HEK293 (cell line): Measurements from ENCODE around the gene RHOF.

Source experiments
- CTCF ChIA-PET: fragments of 350-600 bp; formaldehyde crosslinking; extraction: SDS; loops from one replicate; lab custom pipeline; 2021; ENCODE audit warnings: antibody characterized with exemption; lab: Yijun Ruan, JAX
- POLR2A ChIA-PET: fragments of 300-600 bp; formaldehyde crosslinking; extraction: SDS; loops from one replicate; lab custom pipeline; 2020; ENCODE audit warnings: antibody characterized with exemption, inconsistent platforms; lab: Yijun Ruan, JAX
- H3K27ac ChIP-seq: fragments of 200-500 bp; sonication (Bioruptor generic); 2 replicates; pipeline ENCODE4 v1.5.1; 2014; ENCODE audit warnings: low read depth, low read length, control low read depth, inconsistent platforms; ENCODE audit errors: extremely low read depth
- H3K36me3 ChIP-seq, 2 experiments: fragments of 200-500 bp in 1 of 2; sonication (Bioruptor generic) in 1 of 2; 1 replicate in 1 of 2; 2 replicates in 1 of 2; pipeline ENCODE4 v1.5.1; 2014 to 2017; ENCODE audit warnings: inconsistent platforms in 2 of 2, low read length in 2 of 2; ENCODE audit not compliant: control insufficient read depth in 2 of 2, insufficient read depth in 1 of 2
- H3K4me1 ChIP-seq: fragments of 200-500 bp; sonication (Bioruptor generic); 2 replicates; pipeline ENCODE4 v1.5.1; 2014; ENCODE audit warnings: mild to moderate bottlenecking, low read length, inconsistent platforms; ENCODE audit not compliant: control insufficient read depth, insufficient read depth
- H3K4me3 ChIP-seq: 2 replicates; pipeline ENCODE4 v1.5.1; 2011; ENCODE audit warnings: low read depth, mild to moderate bottlenecking, control low read depth, low read length, moderate library complexity
- H3K9me3 ChIP-seq: fragments of 200-500 bp; sonication (Bioruptor generic); 2 replicates; pipeline ENCODE4 v1.5.1; 2014; ENCODE audit warnings: low read depth, low read length, inconsistent platforms; ENCODE audit not compliant: control insufficient read depth, insufficient read depth
- EGR2 ChIP-seq: fragments of 450-650 bp; formaldehyde crosslinking; IDR thresholded peaks from 2 replicates; pipeline ENCODE4 v1.5.1; 2016; ENCODE audit warnings: low read depth, missing biosample characterization, missing genetic modification characterization
- HOXA7 ChIP-seq: sonication (generic); formaldehyde crosslinking; IDR thresholded peaks from 2 replicates; pipeline ENCODE4 v1.8.1; 2022; ENCODE audit warnings: missing genetic modification reagents, borderline replicate concordance
- PATZ1 ChIP-seq: fragments of 450-650 bp; formaldehyde crosslinking; IDR thresholded peaks from 2 replicates; pipeline ENCODE4 v1.5.1; 2016; ENCODE audit warnings: missing biosample characterization, missing genetic modification characterization
- PRDM10 ChIP-seq: fragments of 450-650 bp; formaldehyde crosslinking; IDR thresholded peaks from 2 replicates; pipeline ENCODE4 v1.5.1; 2016; ENCODE audit warnings: missing biosample characterization, missing genetic modification characterization
- RBAK ChIP-seq: fragments of 450-650 bp; formaldehyde crosslinking; IDR thresholded peaks from 2 replicates; pipeline ENCODE4 v1.5.1; 2016; ENCODE audit warnings: missing biosample characterization, missing genetic modification characterization
- SCRT1 ChIP-seq: fragments of 450-650 bp; formaldehyde crosslinking; IDR thresholded peaks from 2 replicates; pipeline ENCODE4 v1.5.1; 2016; ENCODE audit warnings: missing biosample characterization, missing genetic modification characterization, borderline replicate concordance
- TCF7L2 ChIP-seq: IDR thresholded peaks from 2 replicates; pipeline ENCODE4 v1.6.1; 2011; ENCODE audit warnings: low read depth, mild to moderate bottlenecking, inconsistent platforms, low read length, moderate library complexity, borderline replicate concordance
- TRIM28 ChIP-seq: IDR thresholded peaks from 2 replicates; pipeline ENCODE4 v1.6.1; 2011; ENCODE audit warnings: low read length, control low read depth, borderline replicate concordance
- ZBTB44 ChIP-seq: fragments of 450-650 bp; IDR thresholded peaks from 2 replicates; pipeline ENCODE4 v1.5.1; 2018; ENCODE audit warnings: missing biosample characterization, mild to moderate bottlenecking, missing genetic modification characterization
- ZBTB6 ChIP-seq: fragments of 450-650 bp; formaldehyde crosslinking; IDR thresholded peaks from 2 replicates; pipeline ENCODE4 v1.5.1; 2017; ENCODE audit warnings: missing biosample characterization, missing genetic modification characterization
- ZNF10 ChIP-seq: fragments of 450-650 bp; formaldehyde crosslinking; IDR thresholded peaks from 2 replicates; pipeline ENCODE4 v1.5.1; 2017; ENCODE audit warnings: missing biosample characterization, missing genetic modification characterization
- ZNF146 ChIP-seq: fragments of 450-650 bp; formaldehyde crosslinking; IDR thresholded peaks from 2 replicates; pipeline ENCODE4 v1.5.1; 2016; ENCODE audit warnings: missing biosample characterization, missing genetic modification characterization
- ZNF155 ChIP-seq: fragments of 450-650 bp; formaldehyde crosslinking; IDR thresholded peaks from 2 replicates; pipeline ENCODE4 v1.5.1; 2016; ENCODE audit warnings: missing biosample characterization, missing genetic modification characterization
- ZNF2 ChIP-seq: fragments of 450-650 bp; formaldehyde crosslinking; IDR thresholded peaks from 2 replicates; pipeline ENCODE4 v1.5.1; 2016; ENCODE audit warnings: missing biosample characterization, missing genetic modification characterization
- ZNF214 ChIP-seq: fragments of 450-650 bp; formaldehyde crosslinking; IDR thresholded peaks from 2 replicates; pipeline ENCODE4 v1.5.1; 2017; ENCODE audit warnings: missing biosample characterization, mild to moderate bottlenecking, missing genetic modification characterization, borderline replicate concordance
- ZNF341 ChIP-seq: fragments of 450-650 bp; formaldehyde crosslinking; IDR thresholded peaks from 2 replicates; pipeline ENCODE4; 2016; ENCODE audit warnings: low read depth, missing biosample characterization, missing genetic modification characterization
- ZNF416 ChIP-seq: fragments of 450-650 bp; formaldehyde crosslinking; IDR thresholded peaks from 2 replicates; pipeline ENCODE4 v1.5.1; 2016; ENCODE audit warnings: missing biosample characterization, missing genetic modification characterization
- ZNF473 ChIP-seq: fragments of 450-650 bp; formaldehyde crosslinking; IDR thresholded peaks from 2 replicates; pipeline ENCODE4 v1.5.1; 2017; ENCODE audit warnings: missing biosample characterization, missing genetic modification characterization
- ZNF571 ChIP-seq: fragments of 450-650 bp; formaldehyde crosslinking; IDR thresholded peaks from 2 replicates; pipeline ENCODE4 v1.5.0; 2017; ENCODE audit warnings: missing biosample characterization, missing genetic modification characterization
- ZNF623 ChIP-seq: fragments of 450-650 bp; formaldehyde crosslinking; IDR thresholded peaks from 2 replicates; pipeline ENCODE4 v1.5.1; 2016; ENCODE audit warnings: missing biosample characterization, missing genetic modification characterization
- ZNF707 ChIP-seq: fragments of 450-650 bp; formaldehyde crosslinking; IDR thresholded peaks from 2 replicates; pipeline ENCODE4 v1.5.1; 2016; ENCODE audit warnings: missing biosample characterization, missing genetic modification characterization
- ZNF747 ChIP-seq: fragments of 450-650 bp; formaldehyde crosslinking; IDR thresholded peaks from 2 replicates; pipeline ENCODE4 v1.5.1; 2016; ENCODE audit warnings: missing biosample characterization, missing genetic modification characterization
- ZNF791 ChIP-seq: fragments of 450-650 bp; formaldehyde crosslinking; IDR thresholded peaks from 2 replicates; pipeline ENCODE4 v1.5.1; 2016; ENCODE audit warnings: missing biosample characterization, missing genetic modification characterization
- ZNF792 ChIP-seq: fragments of 450-650 bp; formaldehyde crosslinking; IDR thresholded peaks from 2 replicates; pipeline ENCODE4 v1.5.1; 2016; ENCODE audit warnings: missing biosample characterization, missing genetic modification characterization
- ZSCAN23 ChIP-seq: fragments of 450-650 bp; formaldehyde crosslinking; IDR thresholded peaks from 2 replicates; pipeline ENCODE4 v1.5.1; 2016; ENCODE audit warnings: missing biosample characterization, missing genetic modification characterization
- TF ChIP-seq, protein P1 (sequence below): fragments of 450-650 bp; formaldehyde crosslinking; IDR thresholded peaks from 2 replicates; pipeline ENCODE4 v1.5.0; 2017; ENCODE audit warnings: missing biosample characterization, missing genetic modification characterization, borderline replicate concordance

The RHOF gene

GRCh38 chr12:121839106-121839992 lies 45.9 kb upstream of the RHOF start:
- peak overlapping the region; percentile 55 for H3K4me3 ChIP-seq
- H3K4me1 ChIP-seq, result peaks cover 5% of the 10 kb centered on the region; the same call in 1 of the 2 replicates
- CTCF ChIA-PET, result interaction anchor here (1.0 to 3.6 kb wide), 4 partner anchors 15 to 45 kb away, joined by 3 to 24 read pairs (median 14); partner anchors contain the start of gene RHOF
- POLR2A ChIA-PET, result interaction anchor here (0.6 to 1.0 kb wide), 7 partner anchors 29 to 599 kb away, joined by 3 to 5 read pairs (median 3); partner anchors contain the start of gene PSMD9
- H3K36me3 ChIP-seq, result no peaks in the 10 kb centered on the region
- H3K27ac ChIP-seq, result peak overlapping the region; percentile 46; the same call in 1 of the 2 replicates
- H3K9me3 ChIP-seq, result no peaks in the 10 kb centered on the region
- TF ChIP-seq ZNF146 (no peak), EGR2 (tag by site-specific recombination) (peak; percentile 86), ZNF791 (tag by site-specific recombination) (no peak), ZNF10 (tag by site-specific recombination) (0 out of 2 replicates have a peak, but pooled peaks have one; percentile 20), RBAK (no peak), ZNF623 (tag by site-specific recombination) (no peak), ZNF747 (tag by site-specific recombination) (no peak), SCRT1 (tag by site-specific recombination) (peak; percentile 69; the same call in 1 of the 2 replicates), ZNF571 (tag by site-specific recombination) (no peak), HOXA7 (no peak), ZNF473 (tag by site-specific recombination) (no peak), ZNF792 (no peak), TCF7L2 (no peak), ZBTB6 (tag by site-specific recombination) (no peak; the same call in 1 of the 2 replicates), ZNF155 (tag by site-specific recombination) (no peak), ZBTB44 (tag by site-specific recombination) (no peak), ZNF214 (no peak), ZNF341 (tag by site-specific recombination) (no peak; the same call in 1 of the 2 replicates), ZNF2 (tag by site-specific recombination) (peak; percentile 56; the same call in 1 of the 2 replicates), ZNF416 (tag by site-specific recombination) (no peak), PRDM10 (tag by site-specific recombination) (peak; percentile 43), TRIM28 (no peak), PATZ1 (tag by site-specific recombination) (peak; percentile 77; the same call in 1 of the 2 replicates), ZSCAN23 (no peak), ZNF707 (tag by site-specific recombination) (no peak)
- TF ChIP-seq, protein P1, sequence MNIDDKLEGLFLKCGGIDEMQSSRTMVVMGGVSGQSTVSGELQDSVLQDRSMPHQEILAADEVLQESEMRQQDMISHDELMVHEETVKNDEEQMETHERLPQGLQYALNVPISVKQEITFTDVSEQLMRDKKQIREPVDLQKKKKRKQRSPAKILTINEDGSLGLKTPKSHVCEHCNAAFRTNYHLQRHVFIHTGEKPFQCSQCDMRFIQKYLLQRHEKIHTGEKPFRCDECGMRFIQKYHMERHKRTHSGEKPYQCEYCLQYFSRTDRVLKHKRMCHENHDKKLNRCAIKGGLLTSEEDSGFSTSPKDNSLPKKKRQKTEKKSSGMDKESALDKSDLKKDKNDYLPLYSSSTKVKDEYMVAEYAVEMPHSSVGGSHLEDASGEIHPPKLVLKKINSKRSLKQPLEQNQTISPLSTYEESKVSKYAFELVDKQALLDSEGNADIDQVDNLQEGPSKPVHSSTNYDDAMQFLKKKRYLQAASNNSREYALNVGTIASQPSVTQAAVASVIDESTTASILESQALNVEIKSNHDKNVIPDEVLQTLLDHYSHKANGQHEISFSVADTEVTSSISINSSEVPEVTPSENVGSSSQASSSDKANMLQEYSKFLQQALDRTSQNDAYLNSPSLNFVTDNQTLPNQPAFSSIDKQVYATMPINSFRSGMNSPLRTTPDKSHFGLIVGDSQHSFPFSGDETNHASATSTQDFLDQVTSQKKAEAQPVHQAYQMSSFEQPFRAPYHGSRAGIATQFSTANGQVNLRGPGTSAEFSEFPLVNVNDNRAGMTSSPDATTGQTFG (tag by site-specific recombination), result no peak
